K562 (cell line): ENCODE data around the gene LBX1. TPM values are rescaled to one million over a fixed set of nuclear protein-coding genes. Genes with fewer than 3 reads are reported as not detected.

ENCODE experiments used
- PRPF4 ChIP-seq: fragments of 200-400 bp; formaldehyde crosslinking; IDR thresholded peaks from one replicate; pipeline ENCODE4 v1.6.1; 2017; ENCODE audit warnings: low read length, low read depth, mild to moderate bottlenecking; ENCODE audit not compliant: insufficient read depth, poor library complexity, severe bottlenecking
- ZNF561 ChIP-seq: fragments of 450-650 bp; formaldehyde crosslinking; conservative IDR thresholded peaks from 2 replicates; pipeline ENCODE4 v1.4.0; 2020; ENCODE audit warnings: mild to moderate bottlenecking, moderate library complexity
- polyA plus RNA-seq, 8 experiments: library from polyadenylated mRNA; depleted of rRNA in 4 of 8; stranded (reverse) in 5 of 8; unstranded in 3 of 8; fragments of >200 nt; fragmentation: Nextera tagmentation in 2 of 8; fragmentation: Illumina TruSeq in 1 of 8; extraction: Ambion mirVana in 2 of 8; extraction: Trizol in 1 of 8; gene quantifications; 2 replicates each; pipeline versions ENCODE4 v1.2.1 to v1.2.3, GENCODE V29; 2011 to 2014; ENCODE audit warnings: inconsistent platforms in 1 of 8, missing spikeins in 1 of 8
- total RNA-seq, 7 experiments: library from RNA; depleted of rRNA in 6 of 7; stranded (reverse); fragments of >200 nt in 6 of 7; fragmentation: Illumina TruSeq in 2 of 7; extraction: Trizol in 2 of 7; gene quantifications; 2 replicates each; pipeline versions ENCODE4 v1.2.1 to v1.2.3, GENCODE V29; 2011 to 2021; ENCODE audit warnings: low replicate concordance in 1 of 7
- TF ChIP-seq, protein P1 (sequence below): fragments of 250-450 bp; sonication (Bioruptor Pico); IDR thresholded peaks from 2 replicates; pipeline ENCODE4 v1.8.0; 2021; ENCODE audit warnings: moderate library complexity, mild to moderate bottlenecking, inconsistent platforms
- TF ChIP-seq, protein P2 (sequence below): fragments of 250-450 bp; sonication (Bioruptor Pico); IDR thresholded peaks from 2 replicates; pipeline ENCODE4 v1.5.0; 2021
- TF ChIP-seq, protein P3 (sequence below): fragments of 450-650 bp; IDR thresholded peaks from 2 replicates; pipeline ENCODE4 v1.7.0; 2016; ENCODE audit warnings: borderline replicate concordance

The LBX1 gene
- total and polyA plus RNA-seq, 9 of the 15 experiments (the other 6 are each of a cell fraction or from before 2014, with no cell fraction given), result not detected

GRCh38 chr10:101231912-101232689 is 2.8 kb upstream of the LBX1 start (continued):
- TF ChIP-seq, protein P1, sequence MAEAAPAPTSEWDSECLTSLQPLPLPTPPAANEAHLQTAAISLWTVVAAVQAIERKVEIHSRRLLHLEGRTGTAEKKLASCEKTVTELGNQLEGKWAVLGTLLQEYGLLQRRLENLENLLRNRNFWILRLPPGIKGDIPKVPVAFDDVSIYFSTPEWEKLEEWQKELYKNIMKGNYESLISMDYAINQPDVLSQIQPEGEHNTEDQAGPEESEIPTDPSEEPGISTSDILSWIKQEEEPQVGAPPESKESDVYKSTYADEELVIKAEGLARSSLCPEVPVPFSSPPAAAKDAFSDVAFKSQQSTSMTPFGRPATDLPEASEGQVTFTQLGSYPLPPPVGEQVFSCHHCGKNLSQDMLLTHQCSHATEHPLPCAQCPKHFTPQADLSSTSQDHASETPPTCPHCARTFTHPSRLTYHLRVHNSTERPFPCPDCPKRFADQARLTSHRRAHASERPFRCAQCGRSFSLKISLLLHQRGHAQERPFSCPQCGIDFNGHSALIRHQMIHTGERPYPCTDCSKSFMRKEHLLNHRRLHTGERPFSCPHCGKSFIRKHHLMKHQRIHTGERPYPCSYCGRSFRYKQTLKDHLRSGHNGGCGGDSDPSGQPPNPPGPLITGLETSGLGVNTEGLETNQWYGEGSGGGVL (CRISPR knock-in tag), result no peak
- TF ChIP-seq, protein P2, sequence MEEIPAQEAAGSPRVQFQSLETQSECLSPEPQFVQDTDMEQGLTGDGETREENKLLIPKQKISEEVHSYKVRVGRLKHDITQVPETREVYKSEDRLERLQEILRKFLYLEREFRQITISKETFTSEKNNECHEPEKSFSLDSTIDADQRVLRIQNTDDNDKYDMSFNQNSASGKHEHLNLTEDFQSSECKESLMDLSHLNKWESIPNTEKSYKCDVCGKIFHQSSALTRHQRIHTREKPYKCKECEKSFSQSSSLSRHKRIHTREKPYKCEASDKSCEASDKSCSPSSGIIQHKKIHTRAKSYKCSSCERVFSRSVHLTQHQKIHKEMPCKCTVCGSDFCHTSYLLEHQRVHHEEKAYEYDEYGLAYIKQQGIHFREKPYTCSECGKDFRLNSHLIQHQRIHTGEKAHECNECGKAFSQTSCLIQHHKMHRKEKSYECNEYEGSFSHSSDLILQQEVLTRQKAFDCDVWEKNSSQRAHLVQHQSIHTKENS (CRISPR knock-in tag), result no peak
- TF ChIP-seq, protein P3, sequence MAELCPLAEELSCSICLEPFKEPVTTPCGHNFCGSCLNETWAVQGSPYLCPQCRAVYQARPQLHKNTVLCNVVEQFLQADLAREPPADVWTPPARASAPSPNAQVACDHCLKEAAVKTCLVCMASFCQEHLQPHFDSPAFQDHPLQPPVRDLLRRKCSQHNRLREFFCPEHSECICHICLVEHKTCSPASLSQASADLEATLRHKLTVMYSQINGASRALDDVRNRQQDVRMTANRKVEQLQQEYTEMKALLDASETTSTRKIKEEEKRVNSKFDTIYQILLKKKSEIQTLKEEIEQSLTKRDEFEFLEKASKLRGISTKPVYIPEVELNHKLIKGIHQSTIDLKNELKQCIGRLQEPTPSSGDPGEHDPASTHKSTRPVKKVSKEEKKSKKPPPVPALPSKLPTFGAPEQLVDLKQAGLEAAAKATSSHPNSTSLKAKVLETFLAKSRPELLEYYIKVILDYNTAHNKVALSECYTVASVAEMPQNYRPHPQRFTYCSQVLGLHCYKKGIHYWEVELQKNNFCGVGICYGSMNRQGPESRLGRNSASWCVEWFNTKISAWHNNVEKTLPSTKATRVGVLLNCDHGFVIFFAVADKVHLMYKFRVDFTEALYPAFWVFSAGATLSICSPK, result no peak
- TF ChIP-seq PRPF4 (no peak), ZNF561 (CRISPR knock-in tag) (no peak)
